Kidney glomerular epithelial cell (primary cell): ENCODE measurements around the gene UBE2E2.

ENCODE experiments used
- DNase-seq: peaks from one replicate; lab custom pipeline; 2025; lab: John Stamatoyannopoulos, UW

The UBE2E2 gene

DNA sequence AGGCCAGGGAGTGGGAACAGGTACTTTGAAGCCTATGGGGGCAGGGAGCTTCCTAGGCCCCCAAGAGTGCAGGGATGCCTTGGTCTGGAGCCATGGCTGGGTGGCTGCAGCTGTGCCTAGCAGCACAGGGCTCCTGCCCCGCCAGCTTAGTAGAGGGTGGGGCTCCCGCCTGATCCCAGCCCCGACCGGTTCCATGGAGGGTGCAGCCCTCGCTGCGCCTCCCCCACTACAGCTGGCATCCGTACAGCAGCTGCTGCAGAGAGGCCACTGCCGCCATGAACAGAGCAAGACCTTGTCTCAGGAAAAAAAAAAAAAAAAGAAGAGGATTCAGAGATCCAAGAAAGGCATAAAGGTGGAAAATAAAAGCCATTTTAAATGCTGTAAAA, 277.2 kb downstream of the UBE2E2 start:
- no peak for DNase-seq

DNA sequence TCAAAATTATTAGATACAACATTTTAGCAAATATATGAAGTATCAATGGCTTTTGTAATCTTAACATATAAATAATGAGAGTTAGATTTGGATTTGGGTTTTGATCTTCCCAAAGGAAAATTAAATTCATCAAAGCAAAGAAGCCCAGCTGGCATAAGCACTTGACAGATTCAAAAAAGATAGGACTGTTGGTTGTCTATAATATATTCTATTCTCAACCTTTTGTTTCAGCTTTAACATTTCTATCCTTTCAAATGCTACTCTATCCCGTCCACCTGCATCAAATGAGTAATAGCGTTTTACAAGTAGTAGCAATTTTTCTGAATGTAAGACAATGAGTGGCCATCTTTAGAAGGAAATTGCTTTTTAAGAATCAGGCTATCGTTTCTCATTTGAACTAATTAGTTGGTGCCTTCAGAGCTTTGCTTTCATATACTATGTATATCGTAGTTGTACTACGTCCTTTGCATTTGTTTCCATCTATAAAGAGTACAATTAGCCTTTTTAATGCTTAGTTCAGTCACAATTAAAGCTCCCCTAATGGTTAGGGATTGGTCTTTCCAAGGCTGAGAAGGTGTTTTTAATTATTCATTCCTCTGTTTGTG, 278.0 kb downstream of the UBE2E2 start:
- no peak for DNase-seq

DNA sequence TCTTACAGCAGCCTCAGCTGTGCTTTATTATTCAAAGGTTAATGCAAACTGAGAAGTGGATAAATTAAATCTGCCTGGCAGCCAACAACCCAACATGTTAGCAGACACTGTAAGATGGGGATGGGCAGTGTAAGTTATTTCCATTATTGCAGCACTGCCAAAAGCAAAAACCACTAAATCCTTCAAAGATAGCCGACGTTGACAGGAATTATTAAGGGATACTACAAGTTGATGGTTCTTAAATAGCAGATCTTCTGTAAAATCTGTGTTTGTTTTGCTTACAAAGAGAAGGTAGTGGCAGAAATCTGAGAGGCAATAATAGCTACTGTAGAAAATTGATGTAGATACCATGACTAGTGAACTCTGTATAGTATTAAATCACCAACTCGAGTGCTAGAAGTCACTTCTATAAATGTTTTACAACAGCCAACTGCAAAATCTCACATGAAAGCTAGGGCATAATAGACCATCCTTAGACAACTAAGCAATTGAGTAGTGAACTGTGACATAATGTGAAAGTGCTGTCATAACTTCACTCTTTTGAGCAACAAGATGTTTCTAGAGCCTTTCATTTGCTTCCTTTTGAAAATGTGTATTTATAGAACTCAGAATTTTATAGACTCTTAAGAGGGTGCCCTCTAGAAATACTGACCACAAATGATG, 278.6 kb downstream of the UBE2E2 start:
- DNase-seq: no peak

DNA sequence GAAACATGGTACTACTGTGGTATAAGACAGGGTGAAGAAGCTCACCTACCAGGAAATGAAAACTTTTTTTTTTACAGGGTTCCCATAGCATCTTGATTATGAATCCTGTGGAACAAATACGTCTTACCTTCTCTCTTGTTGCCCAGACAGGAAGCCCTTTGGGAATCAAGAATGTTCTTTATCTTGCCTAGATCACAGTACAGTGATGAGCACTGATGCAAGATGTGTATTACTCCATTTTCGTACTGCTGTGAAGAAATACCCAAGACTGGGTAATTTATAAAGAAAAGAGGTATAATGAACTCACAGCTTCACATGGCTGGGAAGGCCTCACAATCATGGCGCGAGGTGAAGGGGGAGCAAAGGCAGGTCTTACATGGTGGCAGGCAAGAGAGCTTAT, 281.3 kb downstream of the UBE2E2 start:
- DNase-seq: no peak

DNA sequence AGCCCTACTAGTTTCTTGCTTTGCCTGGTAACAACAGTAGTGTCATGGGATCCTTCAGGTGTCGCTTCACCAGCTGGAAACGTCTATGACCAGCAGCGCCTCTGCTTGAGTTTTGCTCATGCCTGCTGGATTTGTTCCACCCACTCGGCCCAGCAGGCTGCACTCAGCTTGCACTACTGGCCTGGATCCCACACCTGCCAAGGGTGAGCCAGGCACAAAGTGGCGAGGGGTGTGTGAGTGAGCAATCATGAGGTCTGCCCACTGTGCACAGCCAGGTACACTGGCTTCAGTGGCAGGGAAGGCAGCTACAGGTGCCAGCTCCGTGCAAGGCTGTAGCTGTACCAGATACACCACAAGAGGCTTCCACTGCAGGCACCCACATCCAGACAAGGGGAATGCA, 282.8 kb downstream of the UBE2E2 start:
- DNase-seq: no peak

DNA sequence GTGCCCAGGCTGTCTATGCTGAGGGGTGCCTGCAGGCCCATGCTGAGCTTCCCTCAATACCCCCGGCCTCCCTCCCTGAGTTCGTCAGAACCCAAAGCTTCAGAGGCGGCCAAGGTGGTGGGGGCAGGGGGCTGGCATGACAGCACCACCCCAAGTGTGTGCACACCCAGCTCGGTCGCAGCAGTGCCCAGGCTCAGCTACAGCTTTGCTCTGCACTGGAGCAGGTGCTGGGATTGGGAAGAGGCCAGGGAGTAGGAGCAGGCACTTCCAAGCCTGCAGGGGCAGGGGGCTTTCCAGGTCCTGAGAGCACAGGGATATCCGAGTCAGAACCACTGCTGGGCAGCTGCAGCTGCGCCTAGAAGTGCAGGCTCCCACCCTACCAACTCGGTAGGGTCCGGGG, 283.9 kb downstream of the UBE2E2 start:
- no peak for DNase-seq

DNA sequence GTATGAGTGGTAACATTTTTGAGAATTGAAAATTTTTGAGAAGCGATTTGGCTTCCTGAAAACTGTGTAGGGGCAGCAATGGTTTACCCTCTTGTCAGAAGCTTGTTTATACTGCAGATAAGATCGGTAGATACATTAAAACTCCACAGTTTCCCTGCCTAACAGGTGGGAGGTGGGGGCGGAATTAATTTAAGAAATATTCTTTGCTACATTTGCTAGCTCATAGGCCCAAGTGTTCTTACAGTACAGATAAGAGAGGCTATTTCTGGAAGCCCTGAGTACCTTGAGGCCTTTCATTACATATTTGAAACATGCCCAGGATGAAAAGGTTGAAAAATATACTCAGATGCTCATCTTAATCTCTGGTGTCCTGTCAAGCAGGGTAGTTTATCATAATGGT, 285.5 kb downstream of the UBE2E2 start:
- no peak for DNase-seq

DNA sequence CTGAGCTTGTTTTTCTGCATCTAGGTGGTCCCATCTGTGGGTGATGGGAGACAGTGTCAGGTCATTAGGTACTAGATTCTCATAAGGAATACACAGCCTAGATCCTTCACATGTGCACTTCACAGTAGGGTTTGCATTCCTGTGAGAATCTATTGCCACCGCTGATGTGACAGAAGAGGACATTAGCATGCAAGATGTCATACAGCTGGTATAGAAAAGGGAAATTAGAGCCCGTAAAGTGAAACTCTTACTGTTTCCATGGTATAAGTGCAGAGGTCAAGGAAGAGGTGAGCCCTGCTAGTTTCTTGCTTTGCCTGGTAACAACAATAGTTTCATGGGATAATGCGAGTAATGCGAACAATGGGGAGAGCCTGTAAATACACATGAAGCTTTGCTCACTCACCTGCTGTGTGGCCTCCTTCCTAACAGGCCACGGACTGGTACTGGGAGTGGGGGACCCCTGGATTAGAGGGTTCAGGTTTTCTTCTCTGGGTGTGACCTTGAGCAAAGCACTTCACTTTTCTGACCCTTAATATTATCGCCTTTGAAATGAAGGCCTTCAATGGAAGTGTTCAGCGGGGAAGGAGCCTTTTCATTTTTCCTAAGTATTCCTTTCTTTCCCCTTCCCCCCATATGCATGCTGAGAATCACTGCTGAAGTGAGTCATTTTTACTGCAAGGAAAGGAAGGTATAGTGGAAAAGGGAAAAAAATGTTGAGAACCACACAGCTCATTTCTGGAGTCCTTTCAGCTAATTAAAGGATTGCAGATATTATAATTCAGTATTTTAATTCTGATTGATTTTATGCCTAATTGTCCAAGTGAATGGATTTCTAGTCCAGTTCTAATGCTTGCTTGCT, 286.4 kb downstream of the UBE2E2 start:
- peak; percentile 1 for DNase-seq

DNA sequence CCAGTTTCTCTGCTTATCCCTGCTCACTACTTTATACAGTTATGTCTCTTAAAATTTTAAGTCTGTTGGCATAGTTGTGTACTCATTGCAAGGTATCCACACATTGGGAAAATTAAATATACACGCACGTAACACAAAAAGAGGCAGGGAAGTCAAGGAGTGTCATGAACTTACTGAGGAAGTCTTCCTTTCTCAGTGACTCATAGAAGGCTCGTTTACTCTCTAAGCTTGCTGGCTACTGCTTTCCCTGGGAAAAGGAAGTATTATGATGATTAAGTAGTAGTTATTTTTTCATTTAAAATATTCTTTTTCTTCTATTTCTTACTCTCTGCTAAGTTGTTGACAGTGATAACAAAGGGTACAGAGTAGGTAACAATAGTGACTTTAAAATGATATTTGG, 287.3 kb downstream of the UBE2E2 start:
- peak; percentile 24 for DNase-seq

DNA sequence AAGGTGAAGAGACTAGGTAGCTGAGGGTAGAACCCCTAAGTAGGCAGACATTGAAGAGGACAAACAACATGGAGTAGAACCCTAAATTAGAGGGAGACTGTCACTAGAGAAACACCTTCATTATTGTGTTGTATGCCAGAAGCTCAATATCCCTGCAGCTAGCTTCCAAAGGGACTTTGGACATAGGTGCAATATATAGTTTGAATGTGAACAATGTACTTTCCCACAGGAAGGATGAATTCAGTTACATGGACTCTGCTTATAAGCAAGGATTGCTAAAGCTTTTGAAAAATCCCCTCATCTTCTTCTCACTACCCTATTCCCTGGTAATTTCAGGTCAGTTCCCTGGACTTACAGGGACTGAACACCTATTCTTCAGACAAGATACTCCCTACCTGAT, 288.9 kb downstream of the UBE2E2 start:
- DNase-seq: no peak

DNA sequence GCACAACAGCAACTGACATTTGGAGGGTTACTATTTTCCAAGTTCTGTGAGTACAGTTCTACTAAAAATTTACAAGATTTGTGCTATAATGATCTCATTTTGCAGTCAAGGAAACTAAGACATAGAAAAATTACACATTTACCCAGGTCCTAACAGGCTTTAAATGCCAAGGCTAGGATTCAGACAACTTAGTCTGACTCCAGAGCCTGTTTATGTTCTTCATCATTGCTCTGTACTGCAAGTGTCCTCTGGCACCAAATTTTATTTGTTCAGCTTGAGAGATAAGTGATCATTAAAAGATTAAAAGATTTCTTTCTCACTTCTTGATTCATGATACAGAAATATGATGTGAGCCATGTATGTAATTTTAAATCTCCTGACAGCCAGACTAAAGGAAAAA, 290.8 kb downstream of the UBE2E2 start:
- DNase-seq: peak; percentile 18

DNA sequence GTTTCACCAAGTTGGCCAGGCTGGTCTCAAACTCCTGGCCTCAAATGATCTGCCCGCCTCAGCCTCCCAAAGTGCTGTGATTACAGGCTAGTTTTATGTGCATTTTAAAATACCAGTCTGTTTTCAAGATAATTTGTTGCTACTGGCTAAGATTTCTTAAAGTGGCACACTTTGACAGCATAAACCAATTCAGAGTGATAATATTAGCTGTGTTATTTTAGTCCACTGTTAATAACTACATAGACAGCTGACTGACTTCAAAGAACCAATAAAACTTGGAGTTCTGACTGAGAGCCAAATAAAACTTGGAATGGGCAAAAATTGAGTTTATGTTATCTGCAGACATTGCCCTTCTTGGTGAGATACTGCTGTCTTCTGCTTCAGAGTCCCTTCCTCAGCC, 291.8 kb downstream of the UBE2E2 start:
- no peak for DNase-seq

DNA sequence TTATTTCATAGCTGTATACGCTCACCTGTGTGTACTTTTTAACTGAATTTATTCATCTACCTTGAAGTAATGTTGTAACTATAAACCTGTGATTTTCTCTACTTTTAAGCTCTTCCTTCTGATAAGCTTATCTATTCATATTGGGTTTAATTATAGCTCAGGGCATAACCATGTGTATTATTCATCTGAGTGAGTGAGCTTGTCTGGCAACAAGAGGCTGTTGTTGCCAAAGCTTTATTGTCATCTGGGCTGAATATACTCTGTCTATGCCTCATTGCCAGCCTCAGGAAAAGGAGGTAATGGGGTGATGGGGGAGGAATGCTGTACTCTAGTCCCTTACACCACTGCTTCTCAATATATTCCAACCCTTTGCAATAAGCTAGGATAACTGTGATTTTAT, 292.4 kb downstream of the UBE2E2 start:
- peak; percentile 31 for DNase-seq

DNA sequence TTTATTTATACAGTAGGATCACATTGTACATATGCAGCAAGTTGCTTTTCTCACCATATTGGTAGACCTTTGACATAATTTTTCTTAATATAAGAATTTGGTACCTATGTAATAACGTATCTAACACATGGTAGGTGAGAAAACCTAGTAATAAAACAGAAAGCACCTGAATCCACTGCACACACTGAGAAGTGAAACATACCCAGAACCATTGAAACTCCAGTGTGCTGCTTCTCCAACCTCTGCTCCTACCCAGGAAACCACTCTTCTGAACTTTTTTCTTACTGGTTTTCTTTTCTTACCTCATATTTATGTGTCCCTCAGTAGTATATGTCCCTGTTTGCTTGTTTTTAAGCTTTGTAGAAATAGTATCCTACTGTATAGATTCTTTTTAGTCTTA, 293.0 kb downstream of the UBE2E2 start:
- no peak for DNase-seq

DNA sequence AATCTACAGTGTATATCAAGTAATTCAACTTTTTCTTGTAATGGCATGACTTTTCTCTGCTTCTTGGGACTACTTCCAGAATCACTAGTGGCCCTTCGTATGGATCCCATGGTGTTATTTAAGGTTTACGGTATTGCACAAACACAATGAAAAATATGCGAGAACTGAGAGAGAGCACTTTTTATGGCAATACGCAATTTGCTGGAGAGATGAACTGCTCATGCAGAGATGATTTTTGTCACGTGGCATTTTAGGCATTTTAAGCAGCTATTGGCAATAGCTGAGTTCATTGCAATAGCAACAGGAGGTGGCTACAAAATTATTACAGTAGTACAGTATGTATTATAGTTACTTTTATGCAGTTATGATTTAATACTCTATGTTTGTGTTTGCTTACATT, 294.0 kb downstream of the UBE2E2 start:
- no peak for DNase-seq

DNA sequence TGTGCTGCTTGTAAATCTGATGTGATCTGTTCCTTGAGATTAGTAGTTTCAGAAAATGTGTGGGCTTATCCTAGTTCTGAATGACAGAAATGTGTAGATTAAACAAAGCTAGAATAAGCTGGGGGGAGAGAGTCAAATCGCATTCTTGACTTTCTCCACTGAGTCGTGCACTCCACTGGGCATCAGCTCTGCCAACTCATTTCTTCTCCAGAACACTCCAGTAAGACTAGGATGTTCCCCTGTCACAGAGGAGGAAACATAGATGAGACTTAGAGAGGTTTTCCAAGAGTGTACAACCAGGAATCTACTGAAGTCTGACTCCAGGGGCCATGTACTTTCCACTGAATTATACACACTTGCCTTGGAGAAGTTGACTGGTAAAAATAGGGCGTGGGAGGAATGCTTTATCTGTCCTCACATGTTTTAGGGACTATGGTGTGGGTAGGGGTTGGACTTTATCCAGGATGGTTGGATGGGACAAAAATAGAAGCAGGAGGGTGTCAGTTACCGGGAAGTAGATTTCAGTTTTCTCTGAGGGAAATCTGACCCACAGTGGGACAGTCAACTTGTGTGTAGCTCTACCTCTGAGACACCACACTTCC, 298.2 kb downstream of the UBE2E2 start:
- DNase-seq: no peak

DNA sequence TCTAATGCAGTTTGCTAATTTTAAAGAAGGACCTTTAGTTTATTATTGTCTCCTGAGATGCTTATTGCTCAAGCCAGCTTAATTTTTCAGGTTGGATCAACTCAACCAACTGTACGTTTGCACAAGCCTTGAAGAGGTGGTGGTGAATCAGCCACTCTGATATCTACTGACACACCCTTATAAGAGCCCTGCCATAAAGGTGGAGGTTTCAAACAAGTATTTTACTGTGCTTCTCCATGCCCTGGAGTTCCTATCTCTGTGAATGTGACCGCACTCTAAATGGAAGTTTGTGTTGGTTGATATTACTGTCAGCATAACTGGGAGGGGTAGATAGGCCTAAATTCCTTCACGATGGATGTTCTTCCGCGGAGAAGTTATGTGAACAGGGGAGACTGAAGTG, 305.3 kb downstream of the UBE2E2 start:
- no peak for DNase-seq

DNA sequence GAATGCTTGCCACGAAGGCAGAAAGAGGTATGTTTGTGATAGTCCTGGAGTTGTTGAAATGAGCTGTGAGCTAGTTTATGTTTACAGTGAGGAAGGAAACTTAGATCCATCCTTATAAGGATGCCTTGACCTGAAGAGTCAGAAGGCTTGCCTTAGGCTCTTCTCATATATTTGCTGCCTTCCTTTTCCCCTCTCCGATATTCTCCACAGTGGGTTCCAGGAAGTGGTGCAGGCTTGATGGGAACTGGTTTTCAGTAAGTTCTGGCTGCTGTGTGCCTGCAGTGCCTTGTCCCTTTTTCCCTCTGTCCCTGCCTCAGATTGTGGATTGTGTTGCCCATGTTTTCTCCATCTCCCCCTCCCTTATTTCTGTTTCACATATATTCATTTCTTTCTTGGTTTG, 315.3 kb downstream of the UBE2E2 start:
- no peak for DNase-seq

DNA sequence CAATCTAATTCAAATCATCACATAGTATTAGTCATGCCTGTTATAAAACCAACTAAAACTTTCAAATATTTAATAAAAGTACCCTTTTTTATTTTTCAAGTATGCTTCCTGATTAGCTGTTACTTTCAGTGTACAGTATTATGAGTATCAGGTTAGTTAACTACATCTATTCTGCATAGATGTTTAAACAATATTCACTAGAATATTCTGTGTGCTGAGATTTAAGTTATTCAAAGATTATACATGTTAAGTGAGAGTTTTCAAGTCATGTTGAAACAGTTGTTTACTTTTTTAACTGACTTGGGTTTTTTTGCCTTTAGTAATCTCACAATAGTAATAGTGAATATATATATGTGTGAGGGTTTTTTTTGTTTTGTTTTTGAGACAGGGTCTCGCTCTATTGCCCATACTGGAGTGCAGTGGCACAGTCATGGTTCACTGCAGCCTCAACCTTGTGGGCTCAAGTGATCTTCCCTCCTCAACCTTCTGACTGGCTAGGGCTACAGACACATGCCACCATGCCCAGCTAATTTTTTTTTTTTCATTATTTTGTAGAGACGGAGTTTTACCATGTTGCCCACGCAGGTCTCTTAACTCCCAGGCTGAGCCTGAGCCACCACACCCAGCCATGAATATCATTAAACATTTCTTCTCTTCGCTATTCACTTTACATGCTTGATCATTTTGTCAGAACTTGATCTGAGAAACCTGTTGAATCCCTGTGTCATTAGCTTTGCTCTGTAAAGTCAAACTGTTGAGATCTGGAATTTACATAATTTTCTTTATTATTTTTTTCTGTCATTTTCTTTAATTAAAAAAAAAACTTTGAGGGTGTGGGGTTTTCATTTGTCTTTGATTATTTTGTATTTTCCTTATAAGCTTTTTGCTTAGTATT, 316.4 kb downstream of the UBE2E2 start:
- DNase-seq: no peak

DNA sequence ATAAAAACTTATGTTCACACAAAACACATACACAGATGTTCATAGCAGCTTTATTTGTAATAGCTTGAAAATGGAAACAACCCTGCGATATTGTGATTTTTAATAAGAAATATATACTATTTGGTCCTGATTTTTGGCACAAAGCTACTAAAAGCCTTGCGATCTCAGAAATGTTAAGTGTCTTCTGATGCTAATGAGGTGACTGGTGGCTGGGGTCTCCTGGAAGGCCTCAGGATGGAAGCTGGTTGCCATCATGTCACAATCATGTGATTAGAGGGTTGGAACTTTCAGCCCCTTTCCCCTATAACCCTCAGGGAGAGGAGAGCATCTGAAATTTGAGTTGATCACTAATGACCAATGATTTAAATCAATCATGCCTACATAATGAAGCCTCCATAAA, 324.2 kb downstream of the UBE2E2 start:
- no peak for DNase-seq

DNA sequence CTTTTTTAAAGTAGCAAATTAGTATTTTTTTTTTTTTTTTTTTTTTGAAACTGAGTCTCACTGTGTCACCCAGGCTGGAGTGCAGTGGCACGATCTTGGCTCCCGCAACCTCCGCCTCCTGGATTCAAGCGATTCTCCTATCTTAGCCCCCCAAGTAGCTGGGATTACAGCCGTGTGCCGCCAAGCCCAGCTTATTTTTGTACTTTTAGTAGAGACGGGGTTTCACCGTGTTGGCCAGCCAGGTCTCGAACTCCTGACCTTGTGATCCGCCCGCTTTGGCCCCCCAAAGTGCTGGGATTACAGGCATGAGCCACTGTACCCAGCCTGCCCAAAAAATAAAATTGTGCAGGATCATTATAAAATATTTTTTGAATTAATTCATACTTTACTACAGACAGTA, 330.5 kb downstream of the UBE2E2 start:
- DNase-seq: no peak

DNA sequence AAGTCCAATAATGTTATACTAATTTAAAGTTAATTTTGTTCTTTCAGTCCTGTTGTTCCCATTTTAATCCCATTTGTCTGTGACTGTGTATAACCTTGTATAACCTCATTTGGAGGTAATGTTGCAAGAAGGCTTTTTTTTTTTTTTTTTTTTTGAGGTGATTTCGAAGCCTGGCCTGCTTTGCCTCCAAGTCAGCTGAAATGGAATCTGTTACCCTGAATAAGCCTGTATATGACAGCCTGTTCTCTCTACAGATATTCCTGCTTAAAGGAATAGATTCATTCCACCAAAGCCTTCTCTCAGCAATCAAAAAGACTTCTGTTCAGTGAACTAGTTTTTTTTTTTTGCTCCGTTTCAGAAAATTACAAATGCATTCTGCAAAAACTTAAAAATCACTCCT, 330.9 kb downstream of the UBE2E2 start:
- no peak for DNase-seq
